ENCODE results near the gene FRMD5. TPM values are rescaled to one million over a fixed set of nuclear protein-coding genes. Genes with fewer than 3 reads are reported as not detected.

FRMD5 gene
- total and polyA plus RNA-seq, 2 experiments from 2014 or later, result 5.9 to 10.1 TPM

DNA sequence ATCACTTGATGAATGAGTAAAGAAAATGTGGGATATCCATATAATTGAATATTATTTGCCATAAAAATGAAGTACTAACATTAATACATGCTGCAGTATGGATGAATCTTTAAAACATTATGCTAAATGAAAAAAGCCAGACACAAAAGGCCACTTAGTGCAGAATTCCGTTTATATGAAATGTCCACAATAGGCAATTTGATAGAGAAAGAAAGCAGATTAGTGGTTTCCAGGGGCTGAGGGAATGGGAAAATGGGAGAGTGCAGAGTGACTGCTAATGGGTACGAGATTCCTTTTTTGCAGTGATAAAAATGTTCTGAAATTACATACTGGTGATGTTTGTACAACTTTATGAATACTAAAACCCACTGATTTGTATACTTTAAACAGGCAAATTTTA lies 126.7 kb downstream of the FRMD5 start:
- Histone ChIP-seq H3K4me3 (no peak overlapping the region), H4K20me1 (replicated peaks; ENCODE audit: insufficient read depth) (0 out of 2 replicates have a peak, but pooled peaks cover 4% of the 10 kb centered on the region), H3K36me3 (ENCODE audit: insufficient read depth) (no peaks in the 10 kb centered on the region), H3F3A (replicated peaks; ENCODE audit: low read depth) (no peaks in the 10 kb centered on the region), H3K79me2 (replicated peaks; ENCODE audit: insufficient read depth) (no peaks in the 10 kb centered on the region), H3K27ac (ENCODE audit: low read depth) (no peak overlapping the region), H3K27me3 (ENCODE audit: insufficient read depth) (no peaks in the 10 kb centered on the region), H3K9me2 (ENCODE audit: insufficient read depth) (no peaks in the 10 kb centered on the region), H3K4me2 (no peak overlapping the region), H2AFZ (no peak overlapping the region), H3K4me1 (ENCODE audit: insufficient read depth) (no peaks in the 10 kb centered on the region)
- Mint-ChIP-seq H3K9me3 (no peaks in the 10 kb centered on the region), H3K27ac (no peak overlapping the region), H3K27me3 (ENCODE audit: insufficient read depth, low read depth, poor library complexity) (no peaks in the 10 kb centered on the region), H3K36me3 (ENCODE audit: low read depth) (no peaks in the 10 kb centered on the region), H3K4me3 (no peak overlapping the region), H3K4me1 (peaks cover 5% of the 10 kb centered on the region; the same call in 2 of the 3 replicates)
- DNase-seq (ENCODE audit: low spot score) (no peak), ATAC-seq (no peak)
- TF ChIP-seq JUNB (IDR thresholded peaks at IDR 0.05; ENCODE audit: unreplicated experiment), result no peak
- TF ChIP-seq ZNF114 (CRISPR knock-in tag; IDR thresholded peaks at IDR 0.05), result no peak
- TF ChIP-seq CREB1 (CRISPR knock-in tag; IDR thresholded peaks at IDR 0.05; ENCODE audit: low read depth), result no peak
- TF ChIP-seq NANOG (IDR thresholded peaks at IDR 0.05; ENCODE audit: borderline replicate concordance), result no peak
- TF ChIP-seq, protein P1, sequence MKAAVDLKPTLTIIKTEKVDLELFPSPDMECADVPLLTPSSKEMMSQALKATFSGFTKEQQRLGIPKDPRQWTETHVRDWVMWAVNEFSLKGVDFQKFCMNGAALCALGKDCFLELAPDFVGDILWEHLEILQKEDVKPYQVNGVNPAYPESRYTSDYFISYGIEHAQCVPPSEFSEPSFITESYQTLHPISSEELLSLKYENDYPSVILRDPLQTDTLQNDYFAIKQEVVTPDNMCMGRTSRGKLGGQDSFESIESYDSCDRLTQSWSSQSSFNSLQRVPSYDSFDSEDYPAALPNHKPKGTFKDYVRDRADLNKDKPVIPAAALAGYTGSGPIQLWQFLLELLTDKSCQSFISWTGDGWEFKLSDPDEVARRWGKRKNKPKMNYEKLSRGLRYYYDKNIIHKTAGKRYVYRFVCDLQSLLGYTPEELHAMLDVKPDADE (IDR thresholded peaks at IDR 0.05), result no peak
- no peak for TF ChIP-seq STAT1 (IDR thresholded peaks at IDR 0.05; ENCODE audit: unreplicated experiment)
- no peak for TF ChIP-seq EZH2 (IDR thresholded peaks at IDR 0.05; ENCODE audit: low read depth, unreplicated experiment)
- TF ChIP-seq, protein P2, sequence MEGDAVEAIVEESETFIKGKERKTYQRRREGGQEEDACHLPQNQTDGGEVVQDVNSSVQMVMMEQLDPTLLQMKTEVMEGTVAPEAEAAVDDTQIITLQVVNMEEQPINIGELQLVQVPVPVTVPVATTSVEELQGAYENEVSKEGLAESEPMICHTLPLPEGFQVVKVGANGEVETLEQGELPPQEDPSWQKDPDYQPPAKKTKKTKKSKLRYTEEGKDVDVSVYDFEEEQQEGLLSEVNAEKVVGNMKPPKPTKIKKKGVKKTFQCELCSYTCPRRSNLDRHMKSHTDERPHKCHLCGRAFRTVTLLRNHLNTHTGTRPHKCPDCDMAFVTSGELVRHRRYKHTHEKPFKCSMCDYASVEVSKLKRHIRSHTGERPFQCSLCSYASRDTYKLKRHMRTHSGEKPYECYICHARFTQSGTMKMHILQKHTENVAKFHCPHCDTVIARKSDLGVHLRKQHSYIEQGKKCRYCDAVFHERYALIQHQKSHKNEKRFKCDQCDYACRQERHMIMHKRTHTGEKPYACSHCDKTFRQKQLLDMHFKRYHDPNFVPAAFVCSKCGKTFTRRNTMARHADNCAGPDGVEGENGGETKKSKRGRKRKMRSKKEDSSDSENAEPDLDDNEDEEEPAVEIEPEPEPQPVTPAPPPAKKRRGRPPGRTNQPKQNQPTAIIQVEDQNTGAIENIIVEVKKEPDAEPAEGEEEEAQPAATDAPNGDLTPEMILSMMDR (conservative IDR thresholded peaks at IDR 0.05; ENCODE audit: low read depth in 2 of 2), result no peak
- TF ChIP-seq, protein P3, sequence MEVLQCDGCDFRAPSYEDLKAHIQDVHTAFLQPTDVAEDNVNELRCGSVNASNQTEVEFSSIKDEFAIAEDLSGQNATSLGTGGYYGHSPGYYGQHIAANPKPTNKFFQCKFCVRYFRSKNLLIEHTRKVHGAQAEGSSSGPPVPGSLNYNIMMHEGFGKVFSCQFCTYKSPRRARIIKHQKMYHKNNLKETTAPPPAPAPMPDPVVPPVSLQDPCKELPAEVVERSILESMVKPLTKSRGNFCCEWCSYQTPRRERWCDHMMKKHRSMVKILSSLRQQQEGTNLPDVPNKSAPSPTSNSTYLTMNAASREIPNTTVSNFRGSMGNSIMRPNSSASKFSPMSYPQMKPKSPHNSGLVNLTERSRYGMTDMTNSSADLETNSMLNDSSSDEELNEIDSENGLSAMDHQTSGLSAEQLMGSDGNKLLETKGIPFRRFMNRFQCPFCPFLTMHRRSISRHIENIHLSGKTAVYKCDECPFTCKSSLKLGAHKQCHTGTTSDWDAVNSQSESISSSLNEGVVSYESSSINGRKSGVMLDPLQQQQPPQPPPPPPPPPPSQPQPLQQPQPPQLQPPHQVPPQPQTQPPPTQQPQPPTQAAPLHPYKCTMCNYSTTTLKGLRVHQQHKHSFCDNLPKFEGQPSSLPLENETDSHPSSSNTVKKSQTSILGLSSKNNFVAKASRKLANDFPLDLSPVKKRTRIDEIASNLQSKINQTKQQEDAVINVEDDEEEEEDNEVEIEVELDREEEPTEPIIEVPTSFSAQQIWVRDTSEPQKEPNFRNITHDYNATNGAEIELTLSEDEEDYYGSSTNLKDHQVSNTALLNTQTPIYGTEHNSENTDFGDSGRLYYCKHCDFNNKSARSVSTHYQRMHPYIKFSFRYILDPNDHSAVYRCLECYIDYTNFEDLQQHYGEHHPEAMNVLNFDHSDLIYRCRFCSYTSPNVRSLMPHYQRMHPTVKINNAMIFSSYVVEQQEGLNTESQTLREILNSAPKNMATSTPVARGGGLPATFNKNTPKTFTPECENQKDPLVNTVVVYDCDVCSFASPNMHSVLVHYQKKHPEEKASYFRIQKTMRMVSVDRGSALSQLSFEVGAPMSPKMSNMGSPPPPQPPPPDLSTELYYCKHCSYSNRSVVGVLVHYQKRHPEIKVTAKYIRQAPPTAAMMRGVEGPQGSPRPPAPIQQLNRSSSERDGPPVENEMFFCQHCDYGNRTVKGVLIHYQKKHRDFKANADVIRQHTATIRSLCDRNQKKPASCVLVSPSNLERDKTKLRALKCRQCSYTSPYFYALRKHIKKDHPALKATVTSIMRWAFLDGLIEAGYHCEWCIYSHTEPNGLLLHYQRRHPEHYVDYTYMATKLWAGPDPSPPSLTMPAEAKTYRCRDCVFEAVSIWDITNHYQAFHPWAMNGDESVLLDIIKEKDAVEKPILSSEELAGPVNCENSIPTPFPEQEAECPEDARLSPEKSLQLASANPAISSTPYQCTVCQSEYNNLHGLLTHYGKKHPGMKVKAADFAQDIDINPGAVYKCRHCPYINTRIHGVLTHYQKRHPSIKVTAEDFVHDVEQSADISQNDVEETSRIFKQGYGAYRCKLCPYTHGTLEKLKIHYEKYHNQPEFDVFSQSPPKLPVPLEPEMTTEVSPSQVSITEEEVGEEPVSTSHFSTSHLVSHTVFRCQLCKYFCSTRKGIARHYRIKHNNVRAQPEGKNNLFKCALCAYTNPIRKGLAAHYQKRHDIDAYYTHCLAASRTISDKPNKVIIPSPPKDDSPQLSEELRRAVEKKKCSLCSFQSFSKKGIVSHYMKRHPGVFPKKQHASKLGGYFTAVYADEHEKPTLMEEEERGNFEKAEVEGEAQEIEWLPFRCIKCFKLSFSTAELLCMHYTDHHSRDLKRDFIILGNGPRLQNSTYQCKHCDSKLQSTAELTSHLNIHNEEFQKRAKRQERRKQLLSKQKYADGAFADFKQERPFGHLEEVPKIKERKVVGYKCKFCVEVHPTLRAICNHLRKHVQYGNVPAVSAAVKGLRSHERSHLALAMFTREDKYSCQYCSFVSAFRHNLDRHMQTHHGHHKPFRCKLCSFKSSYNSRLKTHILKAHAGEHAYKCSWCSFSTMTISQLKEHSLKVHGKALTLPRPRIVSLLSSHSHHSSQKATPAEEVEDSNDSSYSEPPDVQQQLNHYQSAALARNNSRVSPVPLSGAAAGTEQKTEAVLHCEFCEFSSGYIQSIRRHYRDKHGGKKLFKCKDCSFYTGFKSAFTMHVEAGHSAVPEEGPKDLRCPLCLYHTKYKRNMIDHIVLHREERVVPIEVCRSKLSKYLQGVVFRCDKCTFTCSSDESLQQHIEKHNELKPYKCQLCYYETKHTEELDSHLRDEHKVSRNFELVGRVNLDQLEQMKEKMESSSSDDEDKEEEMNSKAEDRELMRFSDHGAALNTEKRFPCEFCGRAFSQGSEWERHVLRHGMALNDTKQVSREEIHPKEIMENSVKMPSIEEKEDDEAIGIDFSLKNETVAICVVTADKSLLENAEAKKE (CRISPR knock-in tag; IDR thresholded peaks at IDR 0.05), result no peak
- no peak for TF ChIP-seq ZNF331 (CRISPR knock-in tag; IDR thresholded peaks at IDR 0.05; ENCODE audit: low read depth)
- no peak for TF ChIP-seq POLR2AphosphoS5 (IDR thresholded peaks at IDR 0.05; ENCODE audit: low read depth)
- TF ChIP-seq, protein P4, sequence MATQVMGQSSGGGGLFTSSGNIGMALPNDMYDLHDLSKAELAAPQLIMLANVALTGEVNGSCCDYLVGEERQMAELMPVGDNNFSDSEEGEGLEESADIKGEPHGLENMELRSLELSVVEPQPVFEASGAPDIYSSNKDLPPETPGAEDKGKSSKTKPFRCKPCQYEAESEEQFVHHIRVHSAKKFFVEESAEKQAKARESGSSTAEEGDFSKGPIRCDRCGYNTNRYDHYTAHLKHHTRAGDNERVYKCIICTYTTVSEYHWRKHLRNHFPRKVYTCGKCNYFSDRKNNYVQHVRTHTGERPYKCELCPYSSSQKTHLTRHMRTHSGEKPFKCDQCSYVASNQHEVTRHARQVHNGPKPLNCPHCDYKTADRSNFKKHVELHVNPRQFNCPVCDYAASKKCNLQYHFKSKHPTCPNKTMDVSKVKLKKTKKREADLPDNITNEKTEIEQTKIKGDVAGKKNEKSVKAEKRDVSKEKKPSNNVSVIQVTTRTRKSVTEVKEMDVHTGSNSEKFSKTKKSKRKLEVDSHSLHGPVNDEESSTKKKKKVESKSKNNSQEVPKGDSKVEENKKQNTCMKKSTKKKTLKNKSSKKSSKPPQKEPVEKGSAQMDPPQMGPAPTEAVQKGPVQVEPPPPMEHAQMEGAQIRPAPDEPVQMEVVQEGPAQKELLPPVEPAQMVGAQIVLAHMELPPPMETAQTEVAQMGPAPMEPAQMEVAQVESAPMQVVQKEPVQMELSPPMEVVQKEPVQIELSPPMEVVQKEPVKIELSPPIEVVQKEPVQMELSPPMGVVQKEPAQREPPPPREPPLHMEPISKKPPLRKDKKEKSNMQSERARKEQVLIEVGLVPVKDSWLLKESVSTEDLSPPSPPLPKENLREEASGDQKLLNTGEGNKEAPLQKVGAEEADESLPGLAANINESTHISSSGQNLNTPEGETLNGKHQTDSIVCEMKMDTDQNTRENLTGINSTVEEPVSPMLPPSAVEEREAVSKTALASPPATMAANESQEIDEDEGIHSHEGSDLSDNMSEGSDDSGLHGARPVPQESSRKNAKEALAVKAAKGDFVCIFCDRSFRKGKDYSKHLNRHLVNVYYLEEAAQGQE (IDR thresholded peaks at IDR 0.05; ENCODE audit: unreplicated experiment), result no peak
- TF ChIP-seq EZH2phosphoT487 (IDR thresholded peaks at IDR 0.05; ENCODE audit: unreplicated experiment), result no peak

Data from GM23338 (cell line).